ENCODE results near the gene RGS11.

DNA sequence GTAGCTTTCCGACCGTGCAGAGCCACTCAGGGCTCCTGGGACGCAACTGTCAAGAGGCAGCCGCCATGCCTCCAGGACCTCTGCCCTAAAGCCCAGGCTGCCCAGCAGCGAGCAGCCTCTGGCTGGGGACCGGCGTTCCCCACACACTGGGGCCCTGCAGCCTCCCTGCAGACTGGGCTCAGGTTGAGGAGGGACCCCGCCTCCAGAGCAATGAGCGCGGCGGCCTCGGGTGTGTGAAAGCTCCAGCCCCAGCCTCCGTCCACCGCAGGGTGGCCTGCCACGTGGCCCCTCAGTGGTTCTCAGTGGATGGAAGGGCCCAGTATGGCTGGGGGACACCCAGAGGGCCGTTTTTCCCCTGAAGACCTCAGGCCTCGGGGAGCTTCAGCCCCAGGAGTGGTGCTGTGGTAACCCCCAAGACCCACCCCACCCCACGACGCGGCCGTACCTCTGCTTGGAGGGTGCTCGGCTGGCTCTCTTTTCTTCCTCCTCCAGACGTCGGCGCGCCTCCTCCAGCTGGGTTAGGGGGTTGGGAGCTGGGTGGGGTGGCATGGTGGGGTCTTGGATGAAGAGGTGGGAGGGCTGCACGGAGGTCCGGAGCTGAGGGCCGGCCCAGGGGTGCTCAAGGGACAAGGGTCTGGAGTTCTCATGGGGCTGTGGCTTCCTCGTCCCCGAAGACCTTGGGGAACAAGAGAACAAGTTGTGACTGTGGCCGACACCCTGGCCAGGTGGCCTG is 17.5 kb upstream of the RGS11 start:
- no peak for TF ChIP-seq POLR2A (IDR thresholded peaks at IDR 0.05; ENCODE audit: low read depth)
- no peak for TF ChIP-seq EP300 (IDR thresholded peaks at IDR 0.05)
- TF ChIP-seq, protein P1, sequence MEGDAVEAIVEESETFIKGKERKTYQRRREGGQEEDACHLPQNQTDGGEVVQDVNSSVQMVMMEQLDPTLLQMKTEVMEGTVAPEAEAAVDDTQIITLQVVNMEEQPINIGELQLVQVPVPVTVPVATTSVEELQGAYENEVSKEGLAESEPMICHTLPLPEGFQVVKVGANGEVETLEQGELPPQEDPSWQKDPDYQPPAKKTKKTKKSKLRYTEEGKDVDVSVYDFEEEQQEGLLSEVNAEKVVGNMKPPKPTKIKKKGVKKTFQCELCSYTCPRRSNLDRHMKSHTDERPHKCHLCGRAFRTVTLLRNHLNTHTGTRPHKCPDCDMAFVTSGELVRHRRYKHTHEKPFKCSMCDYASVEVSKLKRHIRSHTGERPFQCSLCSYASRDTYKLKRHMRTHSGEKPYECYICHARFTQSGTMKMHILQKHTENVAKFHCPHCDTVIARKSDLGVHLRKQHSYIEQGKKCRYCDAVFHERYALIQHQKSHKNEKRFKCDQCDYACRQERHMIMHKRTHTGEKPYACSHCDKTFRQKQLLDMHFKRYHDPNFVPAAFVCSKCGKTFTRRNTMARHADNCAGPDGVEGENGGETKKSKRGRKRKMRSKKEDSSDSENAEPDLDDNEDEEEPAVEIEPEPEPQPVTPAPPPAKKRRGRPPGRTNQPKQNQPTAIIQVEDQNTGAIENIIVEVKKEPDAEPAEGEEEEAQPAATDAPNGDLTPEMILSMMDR (IDR thresholded peaks at IDR 0.05), result no peak
- TF ChIP-seq POLR2AphosphoS5 (IDR thresholded peaks at IDR 0.05), result no peak
